AG04449 (cell line): ENCODE measurements around the gene TRIM7.
"Not testable (repeated sequence)": the region's sequence is repeated elsewhere in the genome, so short reads cannot be mapped to it uniquely, and the experiment has no call there.

ENCODE experiments used
- CTCF ChIA-PET: fragments of 350-600 bp; formaldehyde crosslinking; extraction: SDS; loops from one replicate; lab custom pipeline; 2021; ENCODE audit warnings: antibody characterized with exemption; lab: Yijun Ruan, JAX
- POLR2A ChIA-PET: fragments of 400-600, 350-600 bp; formaldehyde crosslinking; extraction: SDS; loops from one replicate; lab custom pipeline; 2020; ENCODE audit warnings: antibody characterized with exemption, inconsistent platforms; lab: Yijun Ruan, JAX
- DNase-seq: peaks from one replicate; pipeline ENCODE4 v3.0.0-alpha.2; 2010; ENCODE audit warnings: low read depth, low spot score
- H3K4me3 ChIP-seq: 2 replicates; pipeline ENCODE4 v1.5.1; 2011; ENCODE audit warnings: low read depth, mild to moderate bottlenecking, control low read depth, low read length
- TF ChIP-seq, protein P1 (sequence below): IDR thresholded peaks from one replicate; pipeline ENCODE4 v1.5.1; 2011; ENCODE audit warnings: mild to moderate bottlenecking, moderate library complexity, low read length, control low read depth, inconsistent platforms; ENCODE audit not compliant: insufficient read depth; ENCODE audit errors: missing control alignments

TRIM7 gene

DNA sequence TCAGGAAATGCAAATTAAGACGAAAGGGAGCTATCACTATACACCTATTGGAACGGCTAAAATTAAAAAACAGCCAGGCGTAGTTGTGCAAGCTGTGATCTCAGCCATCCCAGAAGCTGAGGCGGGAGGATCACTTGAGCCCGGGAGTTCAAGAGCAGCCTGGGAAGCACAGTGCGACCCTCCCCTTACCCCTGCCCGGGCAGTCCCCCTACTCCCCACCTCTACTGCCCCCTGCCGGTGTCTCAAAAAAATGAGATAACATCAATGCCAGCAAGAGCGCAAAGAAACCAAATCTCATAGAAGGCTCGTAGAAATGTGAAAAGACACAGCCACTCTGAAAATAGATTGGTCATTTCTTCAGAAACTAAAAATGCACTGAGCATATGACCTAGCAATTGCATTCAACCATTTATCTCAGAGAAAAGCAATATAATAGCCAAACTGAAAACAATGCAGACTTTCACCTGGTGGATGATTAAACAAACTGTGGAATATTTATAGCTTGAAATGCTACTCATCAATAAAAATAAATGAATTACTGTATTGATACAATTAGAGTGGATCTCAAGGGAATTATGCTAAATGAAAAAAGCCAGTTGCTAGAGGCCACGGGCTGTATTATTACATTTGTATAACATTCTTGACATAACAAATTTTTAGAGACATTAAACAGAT lies 37.0 kb downstream of the TRIM7 start:
- H3K4me3 ChIP-seq, result no peak overlapping the region
- ChIA-PET POLR2A (no interaction called here), CTCF (interaction anchor here (1.0 to 2.3 kb wide), 5 partner anchors 9 to 22 kb away, joined by 3 to 11 read pairs (median 5); no protein-coding TSS in a partner anchor)
- DNase-seq, result no peak
- TF ChIP-seq, protein P1, sequence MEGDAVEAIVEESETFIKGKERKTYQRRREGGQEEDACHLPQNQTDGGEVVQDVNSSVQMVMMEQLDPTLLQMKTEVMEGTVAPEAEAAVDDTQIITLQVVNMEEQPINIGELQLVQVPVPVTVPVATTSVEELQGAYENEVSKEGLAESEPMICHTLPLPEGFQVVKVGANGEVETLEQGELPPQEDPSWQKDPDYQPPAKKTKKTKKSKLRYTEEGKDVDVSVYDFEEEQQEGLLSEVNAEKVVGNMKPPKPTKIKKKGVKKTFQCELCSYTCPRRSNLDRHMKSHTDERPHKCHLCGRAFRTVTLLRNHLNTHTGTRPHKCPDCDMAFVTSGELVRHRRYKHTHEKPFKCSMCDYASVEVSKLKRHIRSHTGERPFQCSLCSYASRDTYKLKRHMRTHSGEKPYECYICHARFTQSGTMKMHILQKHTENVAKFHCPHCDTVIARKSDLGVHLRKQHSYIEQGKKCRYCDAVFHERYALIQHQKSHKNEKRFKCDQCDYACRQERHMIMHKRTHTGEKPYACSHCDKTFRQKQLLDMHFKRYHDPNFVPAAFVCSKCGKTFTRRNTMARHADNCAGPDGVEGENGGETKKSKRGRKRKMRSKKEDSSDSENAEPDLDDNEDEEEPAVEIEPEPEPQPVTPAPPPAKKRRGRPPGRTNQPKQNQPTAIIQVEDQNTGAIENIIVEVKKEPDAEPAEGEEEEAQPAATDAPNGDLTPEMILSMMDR, result peak; percentile 28

DNA sequence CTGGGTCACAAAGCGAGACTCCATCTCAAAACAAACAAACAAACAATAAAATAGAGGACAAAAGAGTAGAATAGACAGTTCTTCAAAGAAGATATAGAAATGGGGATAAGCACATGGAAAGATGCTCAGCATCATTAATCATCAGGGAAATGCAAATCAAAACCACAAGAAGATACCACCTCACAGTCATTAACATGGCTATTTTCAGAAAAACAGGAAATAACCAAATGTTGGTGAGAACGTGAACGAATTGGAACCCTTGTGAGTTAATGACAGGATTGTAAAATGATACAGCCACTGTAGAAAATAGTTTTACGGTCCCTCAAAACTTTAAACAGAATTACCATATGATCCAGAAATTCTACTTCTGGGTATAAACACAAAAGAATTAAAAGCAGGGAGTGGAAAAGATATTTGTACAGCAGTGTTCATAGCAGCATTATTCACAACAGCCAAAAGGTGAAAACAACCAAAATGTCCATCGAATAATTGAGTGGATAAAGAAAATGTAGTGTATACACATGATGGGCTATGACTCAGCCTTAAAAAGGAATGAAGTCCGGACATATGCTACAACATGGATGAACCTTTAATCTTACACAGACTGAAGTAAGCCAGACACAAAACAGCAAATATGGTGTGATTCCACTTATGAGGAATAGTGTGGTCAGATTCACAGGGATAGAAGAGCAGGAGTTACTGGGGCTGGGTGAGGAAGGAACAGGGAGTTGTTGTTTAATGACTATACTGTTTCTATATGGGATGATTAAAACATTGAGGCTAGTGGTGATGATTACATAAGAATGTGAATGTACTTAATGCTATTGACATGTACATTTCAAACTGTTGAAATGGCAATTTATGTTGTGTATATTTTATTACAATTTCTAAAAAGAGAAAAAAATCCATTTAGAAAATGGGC lies 37.9 kb downstream of the TRIM7 start:
- no peak overlapping the region for H3K4me3 ChIP-seq
- ChIA-PET POLR2A (no interaction called here), CTCF (interaction anchor here (1.0 to 1.8 kb wide), 3 partner anchors 8 to 31 kb away, joined by 3 to 5 read pairs (median 3); no protein-coding TSS in a partner anchor)
- TF ChIP-seq, protein P1, result no peak
- no peak for DNase-seq

DNA sequence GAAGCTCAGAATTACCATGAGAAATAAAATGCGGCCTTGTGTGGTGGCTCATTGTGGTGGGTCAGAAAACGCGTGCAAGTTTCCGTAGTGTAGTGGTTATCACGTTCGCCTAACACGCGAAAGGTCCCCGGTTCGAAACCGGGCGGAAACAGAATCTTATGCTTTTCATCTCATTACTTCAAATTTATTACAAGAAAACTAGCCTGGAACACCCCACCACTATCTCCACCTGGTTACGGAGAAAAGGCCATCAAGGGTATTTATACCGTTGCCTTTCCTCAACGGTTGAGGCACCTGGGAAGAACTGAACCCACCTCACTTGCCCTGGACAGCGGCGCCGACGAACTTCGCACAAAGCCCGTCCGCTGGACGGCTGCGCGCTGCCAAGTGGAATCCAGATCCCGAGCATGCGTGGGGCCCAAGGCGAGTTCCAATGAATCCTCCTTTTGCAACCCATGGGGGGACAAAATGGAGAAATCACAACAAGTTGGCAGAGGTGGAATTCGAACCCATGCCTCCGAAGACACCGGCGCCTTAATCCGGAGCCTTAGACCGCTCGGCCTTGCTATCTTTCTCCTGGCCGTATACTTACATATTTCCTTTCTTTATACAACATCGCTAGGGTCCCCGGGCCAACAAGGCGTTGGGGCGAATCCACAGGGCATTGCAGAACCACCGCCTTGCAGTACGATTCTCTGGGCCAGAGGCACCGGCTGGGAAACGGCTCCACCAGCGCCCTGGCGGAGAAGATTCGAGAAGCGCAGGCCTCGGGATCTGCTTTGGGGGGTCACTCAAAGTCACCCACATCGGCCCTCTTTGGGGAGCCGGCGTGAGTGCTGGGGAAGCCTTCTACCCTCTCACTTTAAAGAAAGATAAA lies 40.7 kb downstream of the TRIM7 start:
- POLR2A ChIA-PET, result no interaction called here
- H3K4me3 ChIP-seq, result no peak overlapping the region; the same call in 1 of the 2 replicates
- DNase-seq, result no peak
- CTCF ChIA-PET, result interaction anchor here (1.1 kb wide), 1 partner anchor 13 kb away, joined by 3 read pairs; no protein-coding TSS in a partner anchor
- TF ChIP-seq, protein P1, result no peak

DNA sequence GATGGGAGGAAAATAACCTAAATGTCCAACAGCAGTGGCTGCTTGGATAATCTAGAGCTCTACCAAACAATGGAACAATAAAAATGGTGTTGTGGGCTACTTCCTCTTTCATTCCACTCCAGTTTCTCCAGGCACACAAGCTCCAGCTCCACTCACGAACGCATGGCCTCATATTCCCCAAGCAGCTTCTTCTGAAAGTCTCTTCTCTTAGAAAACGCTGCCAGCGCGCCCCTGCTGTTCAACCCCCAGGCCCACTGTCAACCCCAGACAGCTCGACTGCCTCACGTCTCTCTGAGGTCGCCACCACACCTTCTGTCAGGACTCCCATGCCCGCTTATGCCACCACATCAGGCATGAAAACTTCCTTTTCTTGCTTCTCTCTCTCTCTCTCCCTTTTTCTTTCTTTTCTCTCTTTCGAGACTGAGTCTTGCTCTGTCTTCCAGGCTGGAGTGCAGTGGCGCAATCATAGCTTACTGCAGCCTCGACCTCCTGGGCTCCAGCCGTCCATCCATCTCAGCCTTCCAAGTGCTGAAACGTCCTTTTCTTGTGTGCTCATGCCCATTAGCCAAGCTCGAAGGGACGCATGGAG lies 41.4 kb downstream of the TRIM7 start:
- H3K4me3 ChIP-seq, result peak overlapping the region; percentile 30; the same call in 1 of the 2 replicates
- no peak for DNase-seq
- TF ChIP-seq, protein P1, result no peak
- CTCF ChIA-PET, result interaction anchor here (1.1 kb wide), 1 partner anchor 13 kb away, joined by 3 read pairs; no protein-coding TSS in a partner anchor
- POLR2A ChIA-PET, result no interaction called here

DNA sequence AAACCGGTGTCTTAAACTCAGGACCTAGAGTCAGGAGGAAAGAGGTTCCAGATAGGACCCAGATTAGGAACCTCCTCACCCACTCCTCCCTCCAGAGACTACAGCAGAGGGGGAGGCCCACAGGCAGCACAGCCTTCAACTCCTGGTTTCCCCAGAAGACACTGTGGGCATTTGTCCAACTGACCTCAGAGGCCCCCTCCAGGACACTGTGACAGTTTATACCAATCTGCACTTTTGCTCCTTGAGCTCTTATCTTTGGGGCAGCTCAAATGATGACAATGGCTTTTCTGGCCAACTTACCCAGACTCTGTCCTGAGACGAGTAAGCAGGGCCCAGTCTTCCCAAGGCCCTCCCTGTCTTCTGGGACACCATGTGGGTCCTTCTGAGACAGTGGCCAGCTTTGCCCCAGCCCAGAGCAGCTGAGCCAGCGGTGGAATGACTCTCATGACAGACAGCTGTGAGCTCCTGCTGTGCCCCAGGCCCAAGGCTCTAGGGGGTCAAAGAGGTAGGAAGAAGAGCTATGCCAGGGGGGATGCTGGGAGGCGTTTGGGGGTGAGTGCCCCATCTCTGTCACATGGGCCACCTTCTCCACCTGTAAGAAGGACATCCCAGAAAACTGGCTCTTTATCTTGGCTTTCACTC lies 43.3 kb downstream of the TRIM7 start:
- DNase-seq, result no peak
- CTCF ChIA-PET, result interaction anchor here (0.7 kb wide), 1 partner anchor 23 kb away, joined by 3 read pairs; no protein-coding TSS in a partner anchor
- TF ChIP-seq, protein P1, result no peak
- POLR2A ChIA-PET, result no interaction called here
- no peak overlapping the region for H3K4me3 ChIP-seq

DNA sequence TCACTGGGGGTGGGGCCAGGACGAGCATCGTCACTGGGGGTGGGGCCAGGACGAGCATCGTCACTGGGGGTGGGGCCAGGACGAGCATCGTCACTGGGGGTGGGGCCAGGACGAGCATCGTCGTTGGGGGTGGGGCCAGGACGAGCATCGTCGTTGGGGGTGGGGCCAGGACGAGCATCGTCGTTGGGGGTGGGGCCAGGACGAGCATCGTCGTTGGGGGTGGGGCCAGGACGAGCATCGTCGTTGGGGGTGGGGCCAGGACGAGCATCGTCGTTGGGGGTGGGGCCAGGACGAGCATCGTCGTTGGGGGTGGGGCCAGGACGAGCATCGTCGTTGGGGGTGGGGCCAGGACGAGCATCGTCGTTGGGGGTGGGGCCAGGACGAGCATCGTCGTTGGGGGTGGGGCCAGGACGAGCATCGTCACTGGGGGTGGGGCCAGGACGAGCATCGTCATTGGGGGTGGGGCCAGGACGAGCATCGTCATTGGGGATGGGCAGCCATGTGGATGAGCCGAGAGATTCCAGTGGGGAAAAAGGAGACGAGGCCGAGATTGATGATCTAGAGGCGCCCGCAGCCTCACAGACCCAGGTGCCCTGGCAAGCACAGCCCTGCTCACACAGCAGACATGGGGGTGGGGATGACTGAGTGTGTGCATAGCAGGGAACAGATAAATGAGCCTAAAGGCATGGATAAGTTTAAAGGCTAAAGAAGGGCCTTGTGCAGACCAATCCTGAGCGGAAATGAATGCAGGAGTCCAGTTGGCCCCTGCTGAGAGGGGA lies 44.1 kb downstream of the TRIM7 start:
- POLR2A ChIA-PET, result not testable (repeated sequence)

More for the DNA sequence above, 44.1 kb downstream of the TRIM7 start:
- CTCF ChIA-PET, result interaction anchor here (1.0 to 2.2 kb wide), 3 partner anchors 9 to 292 kb away, joined by 3 to 12 read pairs (median 4); no protein-coding TSS in a partner anchor
- H3K4me3 ChIP-seq, result peak overlapping the region; percentile 42
- not testable (repeated sequence) for DNase-seq
